ENCODE measurements around the gene REXO1. TPM values are rescaled to one million over a fixed set of nuclear protein-coding genes. Genes with fewer than 3 reads are reported as not detected.

REXO1 gene
- total and polyA plus RNA-seq, 2 of the 8 experiments (the other 6 are each of a cell fraction or from before 2014, with no cell fraction given): 42.4 to 44.3 TPM

GRCh38 chr19:1812426-1813191 lies 35.7 kb downstream of the REXO1 start:
- Histone ChIP-seq H3K4me3 (ENCODE audit: extremely low read depth in 1 of 4, insufficient read depth in 2 of 4, low read depth in 3 of 4, low read length in 4 of 4) (peak overlapping the region; percentile 49 to 69 (median 56)), H2AK5ac (ENCODE audit: low read depth, low read length) (no peak overlapping the region), H2BK5ac (ENCODE audit: low read depth, low read length) (no peak overlapping the region; the same call in 1 of the 2 replicates), H3K27me3 (replicated peaks in 1 of 4; ENCODE audit: control insufficient read depth in 3 of 4, extremely low read depth in 1 of 4, insufficient read depth in 3 of 4, low read length in 3 of 4) (peaks cover 0 to 3% (median 0%) of the 10 kb centered on the region in 4 experiments; a peak in 3 of 7 replicates), H2BK15ac (ENCODE audit: low read length) (no peak overlapping the region), H3K9me3 (ENCODE audit: insufficient read depth in 2 of 2, low read depth in 1 of 2, low read length in 1 of 2) (no peaks in the 10 kb centered on the region), H3K79me2 (ENCODE audit: control insufficient read depth in 1 of 2, insufficient read depth in 2 of 2, low read length in 2 of 2) (no peaks in the 10 kb centered on the region), H4K8ac (ENCODE audit: extremely low read depth, insufficient read depth, low read length) (peak overlapping the region; percentile 57; the same call in 1 of the 2 replicates), H3K23ac (ENCODE audit: insufficient read length) (no peak overlapping the region), H3K27ac (ENCODE audit: low read depth, low read length) (no peak overlapping the region; the same call in 1 of the 2 replicates), H3K9ac (replicated peaks in 1 of 4; ENCODE audit: extremely low read depth in 1 of 4, low read depth in 3 of 4, low read length in 3 of 4) (0 out of 7 replicates have a peak overlapping the region, but pooled peaks of 1 of the 4 experiments have one; percentile 25), H3K14ac (ENCODE audit: insufficient read length) (no peak overlapping the region), H3K23me2 (ENCODE audit: low read depth, low read length) (peaks cover 2% of the 10 kb centered on the region), H3K79me1 (ENCODE audit: low read depth, low read length) (no peaks in the 10 kb centered on the region; the same call in 1 of the 2 replicates), H3K18ac (ENCODE audit: extremely low read depth, low read length) (peak overlapping the region; percentile 78), H2BK20ac (ENCODE audit: low read length) (no peak overlapping the region), H3K56ac (replicated peaks; ENCODE audit: insufficient read length, low read depth, low read length) (peak overlapping the region; percentile 59), H4K20me1 (replicated peaks in 1 of 2; ENCODE audit: control insufficient read depth in 1 of 2, insufficient read depth in 2 of 2, low read length in 2 of 2) (peaks cover 2 to 3% of the 10 kb centered on the region in 2 experiments), H2BK120ac (replicated peaks; ENCODE audit: low read depth, low read length) (no peak overlapping the region), H3K36me3 (ENCODE audit: control insufficient read depth in 2 of 4, insufficient read depth in 4 of 4, low read length in 3 of 4) (peaks cover 5 to 19% (median 10%) of the 10 kb centered on the region in 4 experiments; a peak in 6 of 8 replicates), H3K4me2 (ENCODE audit: insufficient read depth in 1 of 2, low read depth in 2 of 2, low read length in 2 of 2) (peak overlapping the region; percentile 63 to 94), H2BK12ac (ENCODE audit: low read depth, low read length) (no peak overlapping the region), H3K4me1 (replicated peaks in 1 of 4; ENCODE audit: control insufficient read depth in 3 of 4, insufficient read depth in 4 of 4, low read length in 3 of 4) (peaks cover 0 to 2% (median 0%) of the 10 kb centered on the region in 4 experiments; a peak in 3 of 7 replicates), H2AFZ (ENCODE audit: low read length) (no peak overlapping the region), H3K4ac (replicated peaks; ENCODE audit: insufficient read length, low read depth, low read length) (no peak overlapping the region), H4K5ac (ENCODE audit: insufficient read length, low read depth, low read length) (no peak overlapping the region), H4K91ac (replicated peaks; ENCODE audit: insufficient read length, low read length) (no peak overlapping the region)
- FAIRE-seq (peak; percentile 81), DNase-seq (ENCODE audit: low read depth in 1 of 2, low spot score in 2 of 2) (peak; percentile 93 to 95)
- WGBS, 2 experiments (ENCODE audit: extremely low coverage in 1 of 2, insufficient coverage in 1 of 2, insufficient read length in 1 of 2, insufficient replicate concordance in 2 of 2, low coverage in 1 of 2, low lambda C conversion rate in 2 of 2, missing lambda C conversion rate in 1 of 2): 0% methylated on average over 22 of the region's 47 CpGs; no CpG with 5 or more reads in 1 of the 2 experiments
- ChIA-PET POLR2A (ENCODE audit: partially characterized antibody) (no interaction called here), CTCF (ENCODE audit: partially characterized antibody) (interaction anchor here (1.0 to 6.2 kb wide), 8 partner anchors 10 to 31 kb away, joined by 3 to 73 read pairs (median 14); no protein-coding TSS in a partner anchor)
- TF ChIP-seq EGR1 (IDR thresholded peaks at IDR 0.05; ENCODE audit: borderline replicate concordance, low read depth, low read length): no peak
- TF ChIP-seq CHD2 (IDR thresholded peaks at IDR 0.05; ENCODE audit: low read length): no peak
- no peak for TF ChIP-seq KDM5A (IDR thresholded peaks at IDR 0.05; ENCODE audit: low read length)
- TF ChIP-seq KDM1A (IDR thresholded peaks at IDR 0.05; ENCODE audit: borderline replicate concordance, low read length): no peak
- TF ChIP-seq MAX (IDR thresholded peaks at IDR 0.05): 0 out of 2 replicates have a peak, but pooled peaks have one; percentile 17
- no peak for TF ChIP-seq ZNF274 (IDR thresholded peaks at IDR 0.05; ENCODE audit: borderline replicate concordance, extremely low read depth, low read length)
- TF ChIP-seq TAF7 (optimal IDR thresholded peaks at IDR 0.05; ENCODE audit: borderline replicate concordance, low read depth, low read length): peak; percentile 16
- TF ChIP-seq JUN (IDR thresholded peaks at IDR 0.05; ENCODE audit: low read depth, low read length): no peak
- peak; percentile 42; the same call in 1 of the 2 replicates for TF ChIP-seq TAF1 (IDR thresholded peaks at IDR 0.05; ENCODE audit: low read depth, low read length)
- TF ChIP-seq RFX5 (IDR thresholded peaks at IDR 0.05; ENCODE audit: borderline replicate concordance, low read depth, low read length): no peak

Data from H1 (cell line).